Neural progenitor cell (in vitro differentiated cells): Measurements from ENCODE around the gene ZFAND6.

Experiments used
- CTCF ChIP-seq: fragments of 200-600 bp; sonication (generic); IDR thresholded peaks from 2 replicates; pipeline ENCODE4 v1.5.1; 2017; ENCODE audit warnings: antibody characterized with exemption, mild to moderate bottlenecking
- EZH2 ChIP-seq: fragments of 200-600 bp; sonication (generic); IDR thresholded peaks from 2 replicates; pipeline ENCODE4 v1.6.1; 2017; ENCODE audit warnings: antibody characterized with exemption, mild to moderate bottlenecking, moderate library complexity

GRCh38 chr15:80177156-80177555 lies 117.7 kb downstream of the ZFAND6 start:
- TF ChIP-seq CTCF (no peak), EZH2 (no peak)
